Brain pericyte (primary cell): Measurements from ENCODE around the gene ARSJ.

Experiments
- DNase-seq: peaks from one replicate; pipeline ENCODE4 v3.0.0-alpha.2; 2012; ENCODE audit warnings: low read depth, low spot score

ARSJ gene

DNA sequence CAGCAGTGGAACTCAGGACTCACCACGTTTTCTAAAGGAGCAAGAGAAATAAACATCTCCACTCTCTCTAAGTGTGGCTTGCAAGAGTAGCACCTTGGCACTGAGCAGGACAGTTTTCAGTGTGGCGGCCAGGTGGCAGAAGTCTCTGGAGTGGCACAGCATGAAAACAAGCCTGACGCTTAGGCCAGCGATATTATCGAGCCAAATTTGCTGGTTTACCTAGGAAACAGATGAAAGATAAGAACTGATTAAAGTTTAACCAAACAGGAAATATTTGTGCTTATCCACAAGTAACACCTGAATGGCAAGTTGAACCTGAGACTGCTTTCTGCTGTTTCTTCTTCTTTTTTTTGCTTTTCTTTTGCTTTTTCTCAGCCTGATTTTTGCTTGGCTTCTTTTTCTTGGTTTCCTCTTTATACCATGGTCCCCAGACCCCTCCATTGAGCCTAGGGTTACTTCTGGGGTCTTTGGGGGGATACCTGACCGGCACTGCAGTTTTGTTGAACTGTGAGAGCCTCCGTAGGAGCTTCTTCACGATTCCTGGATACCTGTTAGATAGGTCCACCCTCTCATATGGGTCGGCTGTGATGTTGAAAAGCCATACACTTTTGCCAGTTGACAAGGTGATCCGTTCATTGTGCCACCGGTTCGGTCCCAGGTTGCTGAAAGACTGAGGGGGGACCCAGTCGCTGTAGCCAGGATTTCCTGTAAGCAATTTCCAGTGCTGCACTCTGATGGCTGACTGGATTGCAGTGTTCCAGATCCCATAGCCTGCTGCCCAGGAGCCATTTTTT, 77.3 kb downstream of the ARSJ start:
- no peak for DNase-seq

GRCh38 chr4:113899271-113900070, 80.0 kb downstream of the ARSJ start:
- DNase-seq: no peak

DNA sequence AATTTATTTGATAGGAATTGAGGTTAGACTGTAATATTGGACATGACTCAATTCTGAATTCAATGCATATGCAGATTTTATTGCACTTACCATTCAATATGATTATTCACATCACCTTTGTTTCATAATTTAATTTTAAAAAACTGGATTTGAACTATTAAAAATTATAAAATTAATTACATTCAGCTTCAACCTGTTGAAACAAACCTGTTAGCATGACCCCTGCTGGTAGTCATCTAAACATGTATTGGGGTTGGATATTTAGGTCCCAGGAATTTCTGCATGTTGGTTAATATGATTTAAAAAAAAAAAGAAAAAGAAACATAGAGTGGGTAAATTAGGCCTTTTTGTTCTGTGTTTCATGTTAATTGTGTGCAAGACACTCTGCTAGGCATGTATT, 85.9 kb downstream of the ARSJ start:
- DNase-seq: no peak

GRCh38 chr4:113888006-113888405, 91.4 kb downstream of the ARSJ start:
- no peak for DNase-seq

- no peak for DNase-seq
These were observed 94.2 kb downstream of the ARSJ start for GRCh38 chr4:113885291-113885690.

DNA sequence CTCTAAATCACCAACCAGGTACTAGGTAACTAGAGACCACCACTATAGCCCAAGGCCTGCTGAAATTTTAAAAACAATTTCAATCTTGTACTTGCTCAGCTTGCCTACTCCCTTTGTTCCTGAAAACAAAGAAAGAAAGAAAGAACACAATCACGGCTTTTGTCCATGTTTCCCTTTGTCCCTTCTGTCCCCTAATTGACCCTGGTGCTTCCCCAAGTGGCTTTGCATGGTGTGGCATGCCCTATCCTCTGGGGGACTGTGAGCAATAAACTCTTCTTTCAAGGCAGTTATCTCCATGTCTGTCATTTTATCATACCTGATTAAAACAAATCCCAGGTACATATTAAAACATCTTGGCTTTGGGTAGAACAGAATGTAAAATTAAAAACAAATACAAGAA, 94.8 kb downstream of the ARSJ start:
- no peak for DNase-seq

GRCh38 chr4:113882668-113883067, 96.8 kb downstream of the ARSJ start:
- no peak for DNase-seq

DNA sequence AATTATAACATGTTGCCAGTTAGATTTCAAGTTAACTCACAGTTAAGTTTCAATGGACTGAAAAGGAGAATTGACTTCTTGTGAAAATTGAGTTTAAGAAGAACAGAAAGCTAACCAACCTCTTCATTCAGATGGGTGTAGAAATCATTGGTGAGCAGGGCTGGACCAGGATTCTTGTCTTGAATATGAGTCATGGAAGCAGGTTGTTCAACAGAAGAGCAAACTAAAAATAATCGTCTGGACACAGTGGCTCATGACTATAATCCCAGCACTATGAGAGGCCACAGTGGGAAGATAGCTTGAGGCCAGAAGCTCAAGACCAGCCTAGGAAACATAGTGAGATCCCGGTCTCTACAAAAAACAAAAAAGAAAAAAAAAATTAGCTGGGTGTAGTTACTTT, 98.2 kb downstream of the ARSJ start:
- no peak for DNase-seq

DNA sequence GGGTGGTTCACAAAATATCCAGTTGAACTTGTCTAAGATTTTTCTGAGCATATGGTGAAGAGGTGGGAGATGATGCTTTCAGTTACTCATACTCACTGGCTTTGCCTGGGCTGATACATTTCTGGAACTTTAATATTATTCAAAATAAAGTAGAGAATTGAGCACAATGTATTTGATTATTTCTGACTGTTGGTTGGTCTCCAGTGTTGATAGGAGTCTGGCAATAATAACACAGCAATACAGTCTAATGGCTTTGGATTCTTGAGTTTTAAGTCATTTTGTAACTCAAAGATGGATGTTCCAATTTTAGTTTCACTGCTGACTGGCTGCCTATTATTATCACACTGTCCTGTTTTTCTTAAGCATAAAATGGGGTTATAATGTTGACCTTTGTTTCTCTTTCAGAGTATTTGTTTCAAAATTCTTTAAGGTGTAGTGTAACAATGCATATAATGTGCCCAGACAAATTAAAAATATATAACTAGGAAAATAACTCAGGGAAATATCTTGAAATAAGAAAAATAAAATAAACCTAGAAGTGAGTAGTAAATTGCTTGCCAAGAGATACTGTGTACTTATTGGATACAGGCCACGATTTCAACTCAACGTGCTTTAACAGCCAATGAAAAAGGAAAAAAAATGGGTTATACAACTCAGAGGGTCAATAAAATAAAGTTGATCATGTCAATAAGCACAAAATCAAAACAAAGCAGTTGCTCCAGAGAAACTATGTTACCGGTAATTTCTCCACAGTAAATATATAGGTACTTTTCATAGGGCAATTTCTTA, 99.0 kb downstream of the ARSJ start:
- DNase-seq: no peak

- peak; percentile 5 for DNase-seq
These were observed 100.8 kb downstream of the ARSJ start for GRCh38 chr4:113878668-113879067.

GRCh38 chr4:113874480-113874879, 105.0 kb downstream of the ARSJ start:
- DNase-seq: no peak

- DNase-seq: no peak
These were observed 105.9 kb downstream of the ARSJ start for GRCh38 chr4:113873508-113873907.

DNA sequence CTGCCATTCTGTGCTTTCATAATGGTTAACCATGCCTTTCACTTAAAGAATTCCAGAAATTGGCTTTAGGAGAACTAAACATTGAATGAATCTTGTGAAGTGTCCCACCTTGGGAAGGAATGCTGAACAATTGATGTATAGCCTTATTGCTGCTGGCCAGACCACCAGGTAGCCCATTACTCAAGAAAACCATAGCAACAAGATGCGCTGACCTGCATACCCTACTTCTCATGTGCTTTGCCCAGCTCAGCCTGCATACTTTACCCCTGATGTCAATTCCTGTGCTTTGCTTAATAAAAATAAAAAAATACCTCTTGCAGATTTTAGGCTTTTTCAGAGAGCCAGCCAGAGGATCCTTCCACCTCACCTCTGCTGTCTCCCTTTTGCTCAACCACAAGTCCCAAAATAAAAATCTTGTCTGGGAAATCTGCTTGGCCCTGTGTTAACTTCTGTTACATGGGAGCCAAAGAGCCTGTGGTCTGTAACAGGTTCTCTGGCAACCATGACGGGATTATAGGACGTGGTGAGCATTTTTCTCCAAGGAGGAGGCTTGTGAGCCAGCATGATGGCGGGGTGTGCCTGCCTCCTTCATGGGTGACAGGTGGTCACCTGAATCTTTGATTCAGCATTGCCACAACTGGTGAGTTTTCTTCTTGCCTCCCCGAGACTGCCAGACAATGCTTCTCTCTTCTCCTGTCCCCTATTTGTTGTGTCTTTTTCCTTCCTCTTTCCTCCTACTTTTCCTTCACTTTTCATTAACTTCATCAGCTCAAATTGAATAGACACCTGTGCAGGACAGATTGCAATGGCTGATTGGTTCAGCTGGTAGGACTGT, 106.8 kb downstream of the ARSJ start:
- no peak for DNase-seq

- no peak for DNase-seq
These were observed 108.4 kb downstream of the ARSJ start for GRCh38 chr4:113871080-113871479.

GRCh38 chr4:113869743-113870375, 109.6 kb downstream of the ARSJ start:
- no peak for DNase-seq

DNA sequence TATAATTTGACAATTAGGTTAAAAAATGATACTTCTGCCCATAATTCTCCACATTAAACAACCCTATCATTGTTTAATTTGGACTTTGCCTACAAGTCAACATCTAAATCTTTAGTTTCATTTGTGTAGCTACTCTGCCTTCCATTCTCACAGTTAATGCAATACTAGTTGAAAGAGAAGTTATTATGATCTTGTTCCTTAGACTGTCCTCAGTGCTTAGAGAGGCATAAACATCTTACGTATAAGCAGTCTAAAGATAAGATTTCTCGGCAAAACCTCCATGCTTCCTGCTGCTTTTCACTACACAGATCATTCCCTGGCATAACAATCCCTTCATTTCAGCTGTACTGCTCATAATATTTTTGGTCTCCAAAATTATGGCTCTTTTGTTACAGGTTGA, 112.8 kb downstream of the ARSJ start:
- no peak for DNase-seq

- no peak for DNase-seq
These were observed 120.5 kb downstream of the ARSJ start for GRCh38 chr4:113858924-113859323.

DNA sequence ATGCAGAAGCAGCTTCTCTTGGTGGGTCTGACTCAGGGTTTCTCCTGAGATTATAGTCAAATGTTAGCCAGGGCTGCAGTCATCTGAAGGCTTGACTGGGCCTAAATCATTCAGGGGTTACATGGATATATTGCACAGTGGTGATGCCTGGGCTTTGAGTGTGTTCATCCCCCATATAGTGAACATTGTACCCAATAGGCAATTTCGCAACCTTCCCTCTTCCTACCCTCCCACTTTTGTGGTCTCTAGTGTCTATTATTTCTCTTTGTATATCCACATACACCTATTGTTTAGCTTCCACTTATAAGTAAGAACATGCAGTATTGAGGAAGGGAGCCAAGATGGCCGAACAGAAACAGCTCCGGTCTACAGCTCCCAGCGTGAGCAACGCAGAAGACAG, 127.6 kb downstream of the ARSJ start:
- DNase-seq: no peak
